Right lobe of liver (tissue), 4 donors: ENCODE measurements around the gene TAF1.

Experiments used
- CTCF ChIP-seq, 4 donors: fragments of 200-600 bp in 3 of 4; fragments of 450-650 bp in 1 of 4; IDR thresholded peaks; one replicate each; pipeline versions ENCODE4 v1.5.1 to v1.8.0; 2016 to 2022; ENCODE audit warnings: antibody characterized with exemption in 4 of 4, mild to moderate bottlenecking in 2 of 4
- POLR2A ChIP-seq: fragments of 450-650 bp; IDR thresholded peaks from one replicate; pipeline ENCODE4 v1.6.1; 2017; ENCODE audit warnings: antibody characterized with exemption, mild to moderate bottlenecking
- donor health status: DM: no; HTN: no; CAD: no.
- donor health status: DM: no; HTN: no; CAD: no.
- donor health status: DM: no; HTN: yes; CAD: no.

GRCh38 chrX:71438750-71439149, 72.6 kb downstream of the TAF1 start:
- TF ChIP-seq CTCF (IDR thresholded peaks at IDR 0.05) (no peak), POLR2A (no peak)
